A673 (cell line): ENCODE measurements around the gene ATP8B4. TPM values are rescaled to one million over a fixed set of nuclear protein-coding genes. Genes with fewer than 3 reads are reported as not detected.

Experiments used
- BruUV-seq: library from RNA; stranded (reverse); fragments of 400-500 nt; replicated peaks from 2 replicates; lab custom pipeline; 2021; lab: Mats Ljungman, UMichigan
- CTCF ChIA-PET: fragments of 300-600 bp; sonication (Branson Sonifier 250); formaldehyde crosslinking; loops from one replicate; lab custom pipeline; 2022; ENCODE audit warnings: antibody characterized with exemption; lab: Charles Lee
- POLR2A ChIA-PET: fragments of 300-600 bp; sonication (Branson Sonifier 250); formaldehyde crosslinking; loops from one replicate; lab custom pipeline; 2022; ENCODE audit warnings: antibody characterized with exemption; ENCODE audit not compliant: low non-redundant PET; lab: Charles Lee
- DNase-seq: peaks from one replicate; pipeline ENCODE4 v3.0.0-alpha.2; 2015; ENCODE audit warnings: low spot score
- H3K27ac ChIP-seq: fragments of 200-600 bp; sonication (generic); 2 replicates; pipeline ENCODE4 v1.5.1; 2016; ENCODE audit warnings: mixed run types, low read depth, mild to moderate bottlenecking, mixed read lengths, antibody characterized with exemption, low read length; ENCODE audit not compliant: poor library complexity, severe bottlenecking
- H3K27me3 ChIP-seq: fragments of 200-600 bp; sonication (generic); replicated peaks from 2 replicates; pipeline ENCODE4 v1.6.1; 2017; ENCODE audit warnings: mixed run types, low read depth, mild to moderate bottlenecking, mixed read lengths, antibody characterized with exemption, low read length; ENCODE audit not compliant: insufficient read depth, poor library complexity
- H3K36me3 ChIP-seq: fragments of 200-600 bp; sonication (generic); 2 replicates; pipeline ENCODE4 v1.6.1; 2016; ENCODE audit warnings: mixed run types, mild to moderate bottlenecking, mixed read lengths, antibody characterized with exemption, low read length; ENCODE audit not compliant: insufficient read depth, poor library complexity, severe bottlenecking
- H3K4me1 ChIP-seq: fragments of 200-600 bp; sonication (generic); 2 replicates; pipeline ENCODE4 v1.6.1; 2017; ENCODE audit warnings: mixed run types, mild to moderate bottlenecking, mixed read lengths, antibody characterized with exemption, low read length; ENCODE audit not compliant: insufficient read depth, poor library complexity, severe bottlenecking
- H3K4me3 ChIP-seq: fragments of 200-600 bp; sonication (generic); 2 replicates; pipeline ENCODE4 v1.5.1; 2016; ENCODE audit warnings: low read depth, mixed run types, mild to moderate bottlenecking, mixed read lengths, low read length; ENCODE audit not compliant: poor library complexity, severe bottlenecking
- H3K9me3 ChIP-seq: fragments of 200-600 bp; sonication (generic); 2 replicates; pipeline ENCODE4 v1.6.1; 2016; ENCODE audit warnings: mixed run types, low read depth, mild to moderate bottlenecking, mixed read lengths, antibody characterized with exemption, low read length; ENCODE audit not compliant: poor library complexity, severe bottlenecking
- CTCF ChIP-seq: fragments of 300-800, 200-600 bp; sonication (generic); conservative IDR thresholded peaks from 2 replicates; pipeline ENCODE4 v1.5.1; 2017; ENCODE audit warnings: low read depth, mild to moderate bottlenecking, antibody characterized with exemption, low read length, moderate library complexity, mixed read lengths
- EZH2 ChIP-seq: fragments of 200-600 bp; sonication (generic); IDR thresholded peaks from 2 replicates; pipeline ENCODE4 v1.6.1; 2017; ENCODE audit warnings: borderline replicate concordance, low read depth, mild to moderate bottlenecking, mixed read lengths, antibody characterized with exemption, low read length; ENCODE audit not compliant: poor library complexity, severe bottlenecking
- intact Hi-C: fragments of 100-400 bp; cut with micrococcal nuclease; formaldehyde crosslinking; loops from one replicate; pipeline ENCODE4 v1.10.0; 2022; ENCODE audit not compliant: unreplicated experiment
- total RNA-seq: library from RNA; stranded (reverse); gene quantifications from 2 replicates; pipeline ENCODE4 v1.2.3, GENCODE V29; 2021

ATP8B4 gene
- total RNA-seq, 1 experiment from 2014 or later, result 0.30 TPM

- DNase-seq, result no peak
- CTCF ChIA-PET, result no interaction called here
- Histone ChIP-seq H3K27me3 (no peaks in the 10 kb centered on the region), H3K9me3 (no peaks in the 10 kb centered on the region), H3K27ac (no peak overlapping the region), H3K4me3 (no peak overlapping the region), H3K36me3 (no peaks in the 10 kb centered on the region), H3K4me1 (no peaks in the 10 kb centered on the region)
- no TSS peak for BruUV-seq
- TF ChIP-seq CTCF (no peak), EZH2 (no peak)
- intact Hi-C loops, result loop anchor here (10.0 kb wide), 1 partner anchor 717 kb away; the partner anchor contains the start of gene FGF7
- POLR2A ChIA-PET, result no interaction called here
Observed at GRCh38 chr15:50141856-50142255, 22.8 kb upstream of the ATP8B4 start.

- Histone ChIP-seq H3K9me3 (no peaks in the 10 kb centered on the region), H3K4me1 (no peaks in the 10 kb centered on the region), H3K27me3 (no peaks in the 10 kb centered on the region), H3K27ac (no peak overlapping the region), H3K4me3 (no peak overlapping the region), H3K36me3 (no peaks in the 10 kb centered on the region)
- POLR2A ChIA-PET, result no interaction called here
- CTCF ChIA-PET, result no interaction called here
- TF ChIP-seq CTCF, result no peak
- TF ChIP-seq EZH2, result no peak
- DNase-seq, result no peak
- intact Hi-C loops, result loop anchor here (10.0 kb wide), 1 partner anchor 716 kb away; the partner anchor contains the start of gene FGF7
- no TSS peak for BruUV-seq
Observed at GRCh38 chr15:50140983-50141382, 21.9 kb upstream of the ATP8B4 start.

GRCh38 chr15:50140098-50140497 is 21.1 kb upstream of the ATP8B4 start:
- no peaks in the 10 kb centered on the region for H3K36me3 ChIP-seq
- intact Hi-C loops, result loop anchor here (10.0 kb wide), 1 partner anchor 715 kb away; the partner anchor contains the start of gene FGF7
- no peak overlapping the region for H3K4me3 ChIP-seq
- no peak overlapping the region for H3K27ac ChIP-seq
- CTCF ChIA-PET, result no interaction called here
- BruUV-seq, result no TSS peak
- no peaks in the 10 kb centered on the region for H3K27me3 ChIP-seq
- TF ChIP-seq CTCF (no peak), EZH2 (no peak)
- POLR2A ChIA-PET, result no interaction called here
- H3K9me3 ChIP-seq, result no peaks in the 10 kb centered on the region
- no peaks in the 10 kb centered on the region for H3K4me1 ChIP-seq
- DNase-seq, result no peak
